Astrocyte (in vitro differentiated cells and primary cell): ENCODE results near the gene ITGB8. TPM values are rescaled to one million over a fixed set of nuclear protein-coding genes. Genes with fewer than 3 reads are reported as not detected.

ENCODE experiments used
- DNase-seq: peaks from one replicate; pipeline ENCODE4 v3.0.0-alpha.2; 2010; ENCODE audit warnings: low read depth
- FAIRE-seq: peaks from 2 replicates; lab custom pipeline; 2011; peaks lifted over from hg19 to GRCh38; lab: Jason Lieb, UNC
- H2AFZ ChIP-seq: 2 replicates; pipeline ENCODE4 v1.6.0; 2012; ENCODE audit warnings: low read depth, low read length, inconsistent platforms
- H3K27ac ChIP-seq: 2 replicates; pipeline ENCODE4 v1.5.1; 2011; ENCODE audit warnings: low read depth, low read length, inconsistent platforms
- H3K27me3 ChIP-seq: 2 replicates; pipeline ENCODE4 v1.6.0; 2011; ENCODE audit warnings: low read length, inconsistent platforms; ENCODE audit not compliant: insufficient read depth
- H3K36me3 ChIP-seq: 2 replicates; pipeline ENCODE4 v1.5.1; 2011; ENCODE audit warnings: low read length, inconsistent platforms; ENCODE audit not compliant: insufficient read depth
- H3K4me1 ChIP-seq: 2 replicates; pipeline ENCODE4 v1.5.1; 2011; ENCODE audit warnings: low read length, inconsistent platforms; ENCODE audit not compliant: insufficient read depth
- H3K4me2 ChIP-seq: 2 replicates; pipeline ENCODE4 v1.6.0; 2012; ENCODE audit warnings: low read length, inconsistent platforms
- H3K4me3 ChIP-seq: 2 replicates; pipeline ENCODE4 v1.5.1; 2011; ENCODE audit warnings: low read depth, mild to moderate bottlenecking, low read length, inconsistent platforms; ENCODE audit not compliant: insufficient read depth
- H3K79me2 ChIP-seq: 2 replicates; pipeline ENCODE4 v1.6.0; 2012; ENCODE audit warnings: mild to moderate bottlenecking, low read length, inconsistent platforms; ENCODE audit not compliant: insufficient read depth
- H3K9ac ChIP-seq: 2 replicates; pipeline ENCODE4 v1.6.0; 2012; ENCODE audit warnings: mild to moderate bottlenecking, low read length, inconsistent platforms
- H3K9me3 ChIP-seq: 2 replicates; pipeline ENCODE4 v1.5.1; 2012; ENCODE audit warnings: low read depth, mild to moderate bottlenecking, low read length, inconsistent platforms; ENCODE audit not compliant: insufficient read depth
- H4K20me1 ChIP-seq: 2 replicates; pipeline ENCODE4 v1.6.0; 2012; ENCODE audit warnings: low read length, inconsistent platforms; ENCODE audit not compliant: insufficient read depth
- H3K27ac Mint-ChIP-seq: one replicate; pipeline ENCODE4 v1.8.0; 2021; ENCODE audit warnings: mild to moderate bottlenecking, mixed read lengths; ENCODE audit not compliant: unreplicated experiment
- H3K27me3 Mint-ChIP-seq: one replicate; pipeline ENCODE4 v1.8.0; 2021; ENCODE audit warnings: low read depth, mixed read lengths; ENCODE audit not compliant: unreplicated experiment
- H3K36me3 Mint-ChIP-seq: one replicate; pipeline ENCODE4 v1.8.0; 2021; ENCODE audit warnings: low read depth, mixed read lengths; ENCODE audit not compliant: unreplicated experiment
- H3K4me1 Mint-ChIP-seq: one replicate; pipeline ENCODE4 v1.8.0; 2021; ENCODE audit warnings: low read depth, mixed read lengths; ENCODE audit not compliant: unreplicated experiment
- H3K4me3 Mint-ChIP-seq: one replicate; pipeline ENCODE4 v1.8.0; 2021; ENCODE audit warnings: mild to moderate bottlenecking, moderate library complexity, mixed read lengths; ENCODE audit not compliant: unreplicated experiment
- H3K9me3 Mint-ChIP-seq: one replicate; pipeline ENCODE4 v1.8.0; 2021; ENCODE audit warnings: mild to moderate bottlenecking, mixed read lengths; ENCODE audit not compliant: unreplicated experiment
- CTCF ChIP-seq: IDR thresholded peaks from 2 replicates; pipeline ENCODE4 v1.5.1; 2011; ENCODE audit warnings: low read depth, mild to moderate bottlenecking, inconsistent platforms, low read length, moderate library complexity; ENCODE audit not compliant: insufficient read depth
- EZH2 ChIP-seq: IDR thresholded peaks from 2 replicates; pipeline ENCODE4 v1.6.1; 2012; ENCODE audit warnings: mild to moderate bottlenecking, low read length, inconsistent platforms; ENCODE audit not compliant: insufficient read depth
- total RNA-seq: library from RNA; stranded (reverse); gene quantifications from 2 replicates; pipeline ENCODE4 v1.2.1, GENCODE V29; 2021

The ITGB8 gene
- total RNA-seq, 1 donor from 2014 or later, result 10.8 TPM

- Histone ChIP-seq H3K4me2 (no peak overlapping the region), H3K4me1 (peaks cover 7% of the 10 kb centered on the region), H3K4me3 (no peak overlapping the region), H3K79me2 (no peaks in the 10 kb centered on the region), H3K36me3 (peaks cover 32% of the 10 kb centered on the region), H3K27me3 (no peaks in the 10 kb centered on the region), H3K27ac (no peak overlapping the region), H2AFZ (no peak overlapping the region), H3K9ac (no peak overlapping the region), H4K20me1 (no peaks in the 10 kb centered on the region), H3K9me3 (no peaks in the 10 kb centered on the region)
- TF ChIP-seq EZH2, result no peak
- TF ChIP-seq CTCF, result no peak
- Mint-ChIP-seq H3K4me1 (no peaks in the 10 kb centered on the region), H3K27ac (no peak overlapping the region), H3K9me3 (no peaks in the 10 kb centered on the region), H3K27me3 (no peaks in the 10 kb centered on the region), H3K4me3 (no peak overlapping the region), H3K36me3 (peaks cover 7% of the 10 kb centered on the region)
- DNase-seq, result no peak
- no peak for FAIRE-seq
Observed at GRCh38 chr7:20395104-20395503, 64.4 kb downstream of the ITGB8 start.

- no peak for FAIRE-seq
Observed at GRCh38 chr7:20395511-20395910, 64.8 kb downstream of the ITGB8 start.

More at GRCh38 chr7:20395511-20395910, 64.8 kb downstream of the ITGB8 start:
- Histone ChIP-seq H3K4me1 (peaks cover 7% of the 10 kb centered on the region), H4K20me1 (no peaks in the 10 kb centered on the region), H3K4me3 (no peak overlapping the region), H3K9me3 (no peaks in the 10 kb centered on the region), H3K4me2 (no peak overlapping the region), H3K27ac (no peak overlapping the region), H3K27me3 (no peaks in the 10 kb centered on the region), H3K36me3 (peaks cover 32% of the 10 kb centered on the region), H2AFZ (no peak overlapping the region), H3K9ac (no peak overlapping the region), H3K79me2 (no peaks in the 10 kb centered on the region)
- Mint-ChIP-seq H3K27ac (no peak overlapping the region), H3K9me3 (no peaks in the 10 kb centered on the region), H3K27me3 (no peaks in the 10 kb centered on the region), H3K36me3 (peaks cover 7% of the 10 kb centered on the region), H3K4me1 (no peaks in the 10 kb centered on the region), H3K4me3 (no peak overlapping the region)
- TF ChIP-seq CTCF (no peak), EZH2 (no peak)
- no peak for DNase-seq
